Liver (tissue), 9 donors: ENCODE data around the gene SIGLEC9. TPM values are rescaled to one million over a fixed set of nuclear protein-coding genes. Genes with fewer than 3 reads are reported as not detected.

Source experiments
- DNase-seq: peaks from one replicate; pipeline ENCODE4 v3.0.0-alpha.2; 2017; ENCODE audit warnings: low spot score
- H3K27ac ChIP-seq, 2 donors: one replicate each; pipeline ENCODE4 v1.7.0; 2013; ENCODE audit warnings: inconsistent platforms in 2 of 2, low read length in 2 of 2, control low read depth in 1 of 2, low read depth in 1 of 2, mild to moderate bottlenecking in 1 of 2
- H3K27me3 ChIP-seq, 4 donors: one replicate each; pipeline versions ENCODE4 v1.6.1 to v1.7.0; 2013; ENCODE audit warnings: low read length in 3 of 4, inconsistent platforms in 1 of 4, mild to moderate bottlenecking in 1 of 4, moderate library complexity in 1 of 4; ENCODE audit not compliant: control insufficient read depth in 4 of 4, insufficient read depth in 4 of 4
- H3K36me3 ChIP-seq, 4 donors: one replicate each; pipeline versions ENCODE4 v1.6.1 to v1.7.0; 2013; ENCODE audit warnings: low read length in 3 of 4, mild to moderate bottlenecking in 3 of 4, low read depth in 1 of 4, moderate library complexity in 1 of 4; ENCODE audit not compliant: control insufficient read depth in 4 of 4, insufficient read depth in 3 of 4
- H3K4me1 ChIP-seq, 4 donors: one replicate each; pipeline versions ENCODE4 v1.6.1 to v1.7.0; 2013; ENCODE audit warnings: low read length in 3 of 4, mild to moderate bottlenecking in 3 of 4, moderate library complexity in 1 of 4; ENCODE audit not compliant: control insufficient read depth in 4 of 4, insufficient read depth in 4 of 4
- H3K4me3 ChIP-seq, 3 donors: one replicate each; pipeline versions ENCODE4 v1.6.1 to v1.7.0; 2013; ENCODE audit warnings: low read length in 3 of 3, control low read depth in 1 of 3, low read depth in 1 of 3, mild to moderate bottlenecking in 1 of 3
- H3K9ac ChIP-seq, 2 donors: one replicate each; pipeline ENCODE4 v1.7.0; 2013; ENCODE audit warnings: low read length in 2 of 2, mild to moderate bottlenecking in 2 of 2, moderate library complexity in 2 of 2, control low read depth in 1 of 2, low read depth in 1 of 2
- H3K9me3 ChIP-seq, 4 donors: one replicate each; pipeline versions ENCODE4 v1.6.1 to v1.7.0; 2013; ENCODE audit warnings: low read length in 3 of 4; ENCODE audit not compliant: control insufficient read depth in 4 of 4
- FOXA1 ChIP-seq: IDR thresholded peaks from 2 replicates; pipeline ENCODE4 v1.6.1; 2016; ENCODE audit warnings: antibody characterized with exemption
- FOXA2 ChIP-seq: IDR thresholded peaks from 2 replicates; pipeline ENCODE4 v1.6.1; 2016; ENCODE audit warnings: antibody characterized with exemption
- GABPA ChIP-seq, 2 donors: IDR thresholded peaks in 1 of 2; conservative IDR thresholded peaks in 1 of 2; 2 replicates each; pipeline ENCODE4 v1.6.1; 2016; ENCODE audit warnings: antibody characterized with exemption in 2 of 2, mild to moderate bottlenecking in 1 of 2, moderate library complexity in 1 of 2
- HNF4A ChIP-seq, 2 donors: conservative IDR thresholded peaks; 2 replicates each; pipeline ENCODE4 v1.6.1; 2016; ENCODE audit warnings: antibody characterized with exemption in 2 of 2, mild to moderate bottlenecking in 2 of 2
- HNF4G ChIP-seq: IDR thresholded peaks from 2 replicates; pipeline ENCODE4 v1.6.1; 2016; ENCODE audit warnings: antibody characterized with exemption
- JUND ChIP-seq, 2 donors: IDR thresholded peaks; 2 replicates each; pipeline ENCODE4 v1.6.1; 2016; ENCODE audit warnings: antibody characterized with exemption in 2 of 2
- NR2F2 ChIP-seq: IDR thresholded peaks from 2 replicates; pipeline ENCODE4 v1.6.1; 2016; ENCODE audit warnings: antibody characterized with exemption
- RAD21 ChIP-seq, 2 donors: IDR thresholded peaks; 2 replicates each; pipeline ENCODE4 v1.6.1; 2016; ENCODE audit warnings: antibody characterized with exemption in 2 of 2, mild to moderate bottlenecking in 2 of 2
- SP1 ChIP-seq: IDR thresholded peaks from 2 replicates; pipeline ENCODE4 v1.6.1; 2018; ENCODE audit warnings: antibody characterized with exemption, mild to moderate bottlenecking
- TAF1 ChIP-seq: conservative IDR thresholded peaks from 2 replicates; pipeline ENCODE4 v1.6.1; 2016; ENCODE audit warnings: antibody characterized with exemption, mild to moderate bottlenecking
- YY1 ChIP-seq: IDR thresholded peaks from 2 replicates; pipeline ENCODE4 v1.6.1; 2016; ENCODE audit warnings: antibody characterized with exemption, mild to moderate bottlenecking
- WGBS: extraction: QIAGEN DNeasy Blood & Tissue Kit; methylation state at CpG from one replicate; pipeline ENCODE4 v1.1.7; 2013; 5-methylcytosine and 5-hydroxymethylcytosine counted together
- polyA plus RNA-seq, 2 donors: library from polyadenylated mRNA; stranded (reverse) in 1 of 2; unstranded in 1 of 2; fragments of 200-250 nt in 1 of 2; fragments of >200 nt in 1 of 2; fragmentation: Nextera tagmentation in 1 of 2; extraction: Ambion mirVana in 1 of 2; gene quantifications; one replicate each; pipeline versions ENCODE4 v1.2.1 to v1.2.3, GENCODE V29; 2013 to 2015
- total RNA-seq, 2 donors: library from RNA; depleted of rRNA; stranded (reverse); fragments of >200 nt; gene quantifications; one replicate each; pipeline ENCODE4 v1.2.3, GENCODE V29; 2014
- TF ChIP-seq, protein P1 (sequence below): IDR thresholded peaks from 2 replicates; pipeline ENCODE4 v1.6.1; 2016; ENCODE audit warnings: antibody characterized with exemption
- TF ChIP-seq, protein P2 (sequence below): IDR thresholded peaks from 2 replicates; pipeline ENCODE4 v1.6.1; 2016; ENCODE audit warnings: antibody characterized with exemption
- TF ChIP-seq, protein P3 (sequence below): fragments of 150-350 bp; IDR thresholded peaks from 2 replicates; pipeline ENCODE4 v1.5.1; 2017; ENCODE audit warnings: improper control_type of control experiment, low read depth, low read length; ENCODE audit not compliant: missing input control
- donor health status: healthy.
- donor health status: healthy.
- donor health status: healthy.
- donor health status: healthy.
- donor health status: healthy.

SIGLEC9 gene
- total and polyA plus RNA-seq, 4 donors, result 3.0 to 5.4 (median 4.4) TPM

GRCh38 chr19:51075998-51076397, 48.7 kb upstream of the SIGLEC9 start:
- TF ChIP-seq JUND (IDR thresholded peaks at IDR 0.05) (no peak), NR2F2 (no peak), GABPA (IDR thresholded peaks at IDR 0.05 in 1 of 2, conservative IDR thresholded peaks at IDR 0.05 in 1 of 2) (no peak), SP1 (no peak), FOXA1 (no peak), RAD21 (IDR thresholded peaks at IDR 0.05) (no peak), FOXA2 (no peak)
- TF ChIP-seq, protein P1, sequence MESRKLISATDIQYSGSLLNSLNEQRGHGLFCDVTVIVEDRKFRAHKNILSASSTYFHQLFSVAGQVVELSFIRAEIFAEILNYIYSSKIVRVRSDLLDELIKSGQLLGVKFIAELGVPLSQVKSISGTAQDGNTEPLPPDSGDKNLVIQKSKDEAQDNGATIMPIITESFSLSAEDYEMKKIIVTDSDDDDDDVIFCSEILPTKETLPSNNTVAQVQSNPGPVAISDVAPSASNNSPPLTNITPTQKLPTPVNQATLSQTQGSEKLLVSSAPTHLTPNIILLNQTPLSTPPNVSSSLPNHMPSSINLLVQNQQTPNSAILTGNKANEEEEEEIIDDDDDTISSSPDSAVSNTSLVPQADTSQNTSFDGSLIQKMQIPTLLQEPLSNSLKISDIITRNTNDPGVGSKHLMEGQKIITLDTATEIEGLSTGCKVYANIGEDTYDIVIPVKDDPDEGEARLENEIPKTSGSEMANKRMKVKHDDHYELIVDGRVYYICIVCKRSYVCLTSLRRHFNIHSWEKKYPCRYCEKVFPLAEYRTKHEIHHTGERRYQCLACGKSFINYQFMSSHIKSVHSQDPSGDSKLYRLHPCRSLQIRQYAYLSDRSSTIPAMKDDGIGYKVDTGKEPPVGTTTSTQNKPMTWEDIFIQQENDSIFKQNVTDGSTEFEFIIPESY, result no peak
- TF ChIP-seq, protein P2, sequence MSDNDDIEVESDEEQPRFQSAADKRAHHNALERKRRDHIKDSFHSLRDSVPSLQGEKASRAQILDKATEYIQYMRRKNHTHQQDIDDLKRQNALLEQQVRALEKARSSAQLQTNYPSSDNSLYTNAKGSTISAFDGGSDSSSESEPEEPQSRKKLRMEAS, result no peak
- TF ChIP-seq, protein P3, sequence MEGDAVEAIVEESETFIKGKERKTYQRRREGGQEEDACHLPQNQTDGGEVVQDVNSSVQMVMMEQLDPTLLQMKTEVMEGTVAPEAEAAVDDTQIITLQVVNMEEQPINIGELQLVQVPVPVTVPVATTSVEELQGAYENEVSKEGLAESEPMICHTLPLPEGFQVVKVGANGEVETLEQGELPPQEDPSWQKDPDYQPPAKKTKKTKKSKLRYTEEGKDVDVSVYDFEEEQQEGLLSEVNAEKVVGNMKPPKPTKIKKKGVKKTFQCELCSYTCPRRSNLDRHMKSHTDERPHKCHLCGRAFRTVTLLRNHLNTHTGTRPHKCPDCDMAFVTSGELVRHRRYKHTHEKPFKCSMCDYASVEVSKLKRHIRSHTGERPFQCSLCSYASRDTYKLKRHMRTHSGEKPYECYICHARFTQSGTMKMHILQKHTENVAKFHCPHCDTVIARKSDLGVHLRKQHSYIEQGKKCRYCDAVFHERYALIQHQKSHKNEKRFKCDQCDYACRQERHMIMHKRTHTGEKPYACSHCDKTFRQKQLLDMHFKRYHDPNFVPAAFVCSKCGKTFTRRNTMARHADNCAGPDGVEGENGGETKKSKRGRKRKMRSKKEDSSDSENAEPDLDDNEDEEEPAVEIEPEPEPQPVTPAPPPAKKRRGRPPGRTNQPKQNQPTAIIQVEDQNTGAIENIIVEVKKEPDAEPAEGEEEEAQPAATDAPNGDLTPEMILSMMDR, result no peak
- H3K4me1 ChIP-seq, result no peaks in the 10 kb centered on the region
- 75% methylated on average over 5 of the region's 5 CpGs for WGBS
- no peak overlapping the region for H3K9ac ChIP-seq
- no peak overlapping the region for H3K4me3 ChIP-seq
- H3K27me3 ChIP-seq, result no peaks in the 10 kb centered on the region
- peaks cover 0 to 10% (median 3%) of the 10 kb centered on the region in 4 donors for H3K9me3 ChIP-seq
- DNase-seq, result no peak
- no peaks in the 10 kb centered on the region for H3K36me3 ChIP-seq
- H3K27ac ChIP-seq, result no peak overlapping the region

DNA sequence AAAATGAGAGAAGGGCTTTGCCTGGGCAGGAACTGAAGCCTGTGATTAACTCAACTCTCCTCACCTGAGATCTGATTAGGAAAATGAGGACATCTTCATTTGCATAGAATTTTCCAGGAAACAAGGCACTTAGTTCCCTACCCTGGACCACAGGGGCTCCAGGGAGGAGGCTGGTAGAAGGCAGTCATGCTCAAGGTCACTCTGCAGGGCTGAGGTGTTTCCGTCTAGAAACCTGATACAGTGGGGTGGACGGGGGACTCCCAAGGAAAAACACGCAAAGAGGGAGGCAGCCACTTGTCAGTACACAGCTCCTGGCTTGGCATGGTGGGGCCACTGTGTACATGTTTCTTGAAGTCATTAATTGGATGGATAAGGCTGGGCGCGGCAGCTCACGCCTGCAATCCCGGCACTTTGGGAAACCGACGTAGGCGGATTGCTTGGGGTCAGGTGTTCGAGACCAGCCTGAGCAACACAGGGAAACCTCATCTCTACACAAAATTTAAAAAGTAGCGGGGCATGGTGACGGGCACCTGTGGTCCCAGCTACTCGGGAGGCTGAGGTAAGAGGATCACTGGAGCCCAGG, 48.0 kb upstream of the SIGLEC9 start:
- Histone ChIP-seq H3K4me3 (no peak overlapping the region), H3K27ac (no peak overlapping the region), H3K27me3 (no peaks in the 10 kb centered on the region), H3K9ac (no peak overlapping the region), H3K9me3 (peaks cover 0 to 10% (median 3%) of the 10 kb centered on the region in 4 donors), H3K36me3 (no peaks in the 10 kb centered on the region), H3K4me1 (no peaks in the 10 kb centered on the region)
- 83% methylated on average over 14 of the region's 14 CpGs for WGBS
- TF ChIP-seq TAF1, result no peak
- no peak for TF ChIP-seq HNF4G
- no peak for TF ChIP-seq FOXA2
- TF ChIP-seq, protein P3, result no peak
- no peak for TF ChIP-seq HNF4A (conservative IDR thresholded peaks at IDR 0.05)
- TF ChIP-seq YY1, result no peak
- TF ChIP-seq NR2F2, result no peak
- DNase-seq, result no peak
